HG03342 (cell line): ENCODE results near the gene MAEA.

Source experiments
- ATAC-seq: cut with Tn5 transposase; IDR thresholded peaks from one replicate; pipeline ENCODE4 v1.9.1; 2021; ENCODE audit warnings: mild to moderate bottlenecking, moderate library complexity; ENCODE audit not compliant: unreplicated experiment

MAEA gene

DNA sequence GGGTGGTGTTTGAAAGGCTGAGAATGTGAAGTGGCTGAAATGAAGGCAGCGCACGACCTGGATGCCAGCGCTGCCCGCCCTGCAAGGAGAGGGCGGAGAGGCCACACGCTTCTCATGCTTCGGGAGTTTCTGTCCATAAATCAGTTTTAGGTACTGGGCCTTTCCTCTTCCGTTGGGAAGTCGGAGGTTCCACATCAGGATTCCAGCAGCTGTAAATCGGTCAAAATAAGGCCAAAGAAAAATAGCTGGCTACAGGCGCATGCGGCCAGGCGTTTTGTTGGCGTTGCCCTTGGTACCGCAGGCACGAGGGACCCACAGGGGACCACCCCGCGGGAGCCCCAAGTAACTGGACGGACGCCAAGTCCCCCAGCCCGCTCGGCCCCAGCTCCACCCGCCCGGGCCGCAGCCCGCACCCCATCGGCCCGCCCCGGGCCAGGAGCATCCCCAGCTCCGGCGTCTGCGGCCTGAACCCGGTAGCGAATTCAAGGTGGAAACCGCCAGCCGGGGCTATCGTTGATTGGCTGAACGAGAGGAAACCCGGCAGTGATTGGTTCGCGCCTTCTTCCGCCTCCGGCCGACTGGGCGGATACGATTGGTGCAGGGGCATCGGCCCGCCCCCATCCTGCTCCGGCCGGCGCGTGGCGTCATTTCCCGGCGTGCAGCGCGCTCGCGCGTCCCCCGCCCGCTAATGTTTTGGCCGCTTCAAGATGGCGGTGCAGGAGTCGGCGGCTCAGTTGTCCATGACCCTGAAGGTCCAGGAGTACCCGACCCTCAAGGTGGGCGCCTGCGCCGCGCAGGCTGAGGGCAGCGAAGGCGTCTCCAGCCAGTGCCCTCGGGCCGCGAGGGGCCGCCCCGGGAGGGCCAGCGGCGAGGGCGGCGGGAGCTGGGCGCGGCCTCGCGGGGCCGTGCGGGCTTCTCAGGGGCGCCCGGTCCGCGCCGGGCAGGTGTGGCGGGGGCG, at the start of gene MAEA:
Gene MAEA, plus strand, starts transcription at position 685 of the 958 bp plus-strand sequence. Its CDS starts 23 bp downstream, at position 708.
- ATAC-seq: peak; percentile 95

- ATAC-seq: no peak
Measured at GRCh38 chr4:1239950-1240307, 49.8 kb upstream of the MAEA start.

DNA sequence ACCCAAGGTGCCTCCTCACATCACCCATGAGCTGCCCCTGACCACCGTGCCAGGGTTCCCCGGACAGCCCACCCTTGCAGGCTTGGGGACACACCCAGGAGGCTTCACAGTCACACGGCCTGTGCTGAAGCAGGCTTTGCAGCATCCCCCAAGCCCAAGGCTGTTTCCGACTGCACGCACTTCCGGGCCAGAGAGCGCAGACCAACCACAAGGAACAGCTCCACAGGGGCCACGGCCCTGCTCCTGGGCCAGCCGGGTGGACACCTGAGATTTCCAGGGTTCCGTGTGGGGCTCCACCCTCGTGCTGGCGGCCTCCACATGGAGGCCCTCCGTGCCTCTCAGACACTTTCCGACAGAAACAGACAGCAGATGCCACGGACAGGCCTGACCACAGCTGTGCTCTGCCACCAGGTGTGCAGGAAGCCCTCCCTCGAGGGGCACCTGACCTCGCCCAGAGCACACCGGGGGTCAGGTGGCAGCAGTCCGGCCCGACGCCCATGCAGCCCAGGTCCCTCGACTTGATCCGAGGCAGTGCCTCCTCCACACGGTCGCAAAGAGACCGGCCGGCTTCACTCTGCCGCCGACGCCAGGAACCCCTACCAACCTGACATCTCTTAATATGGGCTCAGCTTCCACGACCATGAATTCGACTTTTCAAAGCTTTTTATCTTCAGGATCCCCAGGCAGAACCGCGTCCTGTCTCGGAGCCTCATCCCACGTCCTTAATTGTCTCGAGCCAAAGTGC, 48.8 kb upstream of the MAEA start:
- no peak for ATAC-seq

DNA sequence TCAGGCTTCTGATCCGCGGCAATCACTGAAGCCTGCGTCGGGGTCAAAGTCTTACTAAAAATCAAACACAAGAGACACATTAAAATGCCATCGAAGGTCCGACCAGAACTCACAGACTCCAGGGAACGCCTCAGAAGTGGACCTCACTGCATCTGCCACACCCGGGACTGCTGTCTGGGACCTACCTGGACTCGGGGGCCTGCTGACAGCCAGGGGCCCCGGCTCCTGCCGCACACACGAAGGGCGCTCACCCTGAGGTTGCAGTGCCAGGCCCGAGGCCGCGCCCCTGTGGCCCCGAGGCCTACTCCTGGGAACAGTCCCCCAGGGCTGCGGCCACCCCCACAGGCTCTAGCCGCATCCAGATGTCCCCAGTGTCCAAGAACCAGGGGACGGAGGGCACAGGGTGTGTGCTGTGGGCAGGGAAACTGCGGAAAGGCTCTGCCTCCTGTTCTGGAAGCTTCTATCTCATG, 48.2 kb upstream of the MAEA start:
- no peak for ATAC-seq

GRCh38 chr4:1241936-1242505, 47.7 kb upstream of the MAEA start:
- ATAC-seq: no peak

- no peak for ATAC-seq
Measured at GRCh38 chr4:1242506-1243450, 46.9 kb upstream of the MAEA start.

DNA sequence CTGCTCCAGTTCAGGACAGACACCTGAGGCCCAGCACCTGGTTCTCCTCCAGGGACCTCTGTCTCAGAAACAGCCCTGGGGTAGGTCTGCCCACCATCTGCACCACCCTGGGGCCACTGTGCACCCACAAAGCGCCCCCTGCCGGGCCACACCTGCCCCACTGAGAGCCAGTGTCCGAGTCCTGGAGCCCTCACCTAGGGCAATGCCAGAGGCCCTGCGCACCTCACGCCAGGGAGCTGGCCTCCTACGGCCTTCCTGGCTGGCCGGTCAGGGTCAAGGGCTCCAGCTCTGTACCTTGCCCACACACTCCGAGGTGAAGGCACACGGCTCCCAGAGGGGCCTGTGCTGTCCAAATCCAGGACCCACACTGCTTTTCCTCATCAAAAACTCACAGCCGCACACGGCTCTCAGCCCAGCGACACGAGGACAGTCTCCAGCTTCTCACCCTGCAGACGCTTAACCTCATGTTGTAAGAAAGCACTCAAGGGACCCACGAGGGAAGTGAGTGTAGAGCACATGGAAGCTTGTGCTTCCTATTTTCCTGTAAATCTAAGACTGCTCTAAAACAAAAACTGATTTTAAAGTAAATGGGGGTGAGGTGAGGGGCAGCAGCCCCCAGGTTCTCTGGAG, 46.1 kb upstream of the MAEA start:
- ATAC-seq: no peak

GRCh38 chr4:1244081-1244977, 45.4 kb upstream of the MAEA start:
- no peak for ATAC-seq

GRCh38 chr4:1244978-1245471, 44.7 kb upstream of the MAEA start:
- ATAC-seq: no peak

- ATAC-seq: no peak
Measured at GRCh38 chr4:1245481-1246051, 44.1 kb upstream of the MAEA start.

DNA sequence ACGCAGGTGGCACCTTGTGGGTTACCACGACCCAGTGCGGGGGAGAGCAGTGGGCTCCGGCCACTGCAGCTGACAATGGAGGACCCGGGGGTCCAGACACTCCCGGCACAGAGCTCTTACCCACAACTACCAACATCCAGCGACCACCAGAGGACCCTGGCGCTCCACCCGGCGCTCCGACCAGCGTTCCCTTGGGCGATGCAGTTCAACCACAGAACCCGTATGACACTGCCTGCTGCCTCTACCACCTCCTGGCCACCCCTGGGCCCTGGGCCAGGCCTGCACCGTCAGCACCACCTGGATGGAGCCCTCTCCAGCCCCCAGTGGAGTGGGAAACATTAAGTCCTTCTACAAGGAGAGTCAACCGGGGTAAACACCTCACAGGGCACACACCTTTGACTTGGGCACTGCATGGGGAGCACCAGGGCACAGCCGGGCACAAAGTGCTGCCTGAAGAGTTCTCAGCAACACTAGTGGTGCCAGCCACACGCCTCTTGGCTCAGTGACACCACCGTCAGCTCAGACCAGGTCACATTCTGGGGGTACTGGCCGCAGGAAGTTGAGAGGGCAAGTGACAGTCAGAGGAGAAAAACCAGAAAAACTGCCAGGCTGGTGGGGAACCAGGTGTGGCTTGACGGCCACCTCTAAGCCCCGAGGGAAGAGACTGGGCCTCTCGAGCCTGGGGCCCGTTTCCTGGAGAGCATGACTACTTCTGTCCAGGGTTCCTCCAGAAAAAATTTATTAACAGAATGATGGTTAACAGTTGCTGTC, 43.4 kb upstream of the MAEA start:
- ATAC-seq: no peak

- ATAC-seq: no peak
Measured at GRCh38 chr4:1246901-1247863, 42.5 kb upstream of the MAEA start.

DNA sequence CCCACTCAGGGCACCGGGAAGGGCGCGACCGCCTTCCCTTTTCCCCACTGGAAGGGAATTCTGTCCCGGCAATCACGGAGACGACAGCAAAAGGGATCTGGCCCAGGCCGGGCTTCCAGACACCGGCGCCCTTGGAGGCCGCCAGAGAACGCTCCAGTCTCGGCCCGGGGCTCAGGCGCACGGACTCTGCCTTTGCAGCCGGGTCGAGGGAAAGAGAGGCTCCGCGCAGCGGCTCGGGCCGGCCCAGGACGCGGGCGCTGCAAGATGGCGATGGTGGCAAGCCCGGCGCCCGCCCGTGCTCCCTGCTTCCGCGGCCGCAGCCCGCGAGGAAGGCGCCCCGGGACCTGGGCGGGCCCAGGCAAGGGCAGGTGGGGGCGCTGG, 41.8 kb upstream of the MAEA start:
- ATAC-seq: peak; percentile 17

DNA sequence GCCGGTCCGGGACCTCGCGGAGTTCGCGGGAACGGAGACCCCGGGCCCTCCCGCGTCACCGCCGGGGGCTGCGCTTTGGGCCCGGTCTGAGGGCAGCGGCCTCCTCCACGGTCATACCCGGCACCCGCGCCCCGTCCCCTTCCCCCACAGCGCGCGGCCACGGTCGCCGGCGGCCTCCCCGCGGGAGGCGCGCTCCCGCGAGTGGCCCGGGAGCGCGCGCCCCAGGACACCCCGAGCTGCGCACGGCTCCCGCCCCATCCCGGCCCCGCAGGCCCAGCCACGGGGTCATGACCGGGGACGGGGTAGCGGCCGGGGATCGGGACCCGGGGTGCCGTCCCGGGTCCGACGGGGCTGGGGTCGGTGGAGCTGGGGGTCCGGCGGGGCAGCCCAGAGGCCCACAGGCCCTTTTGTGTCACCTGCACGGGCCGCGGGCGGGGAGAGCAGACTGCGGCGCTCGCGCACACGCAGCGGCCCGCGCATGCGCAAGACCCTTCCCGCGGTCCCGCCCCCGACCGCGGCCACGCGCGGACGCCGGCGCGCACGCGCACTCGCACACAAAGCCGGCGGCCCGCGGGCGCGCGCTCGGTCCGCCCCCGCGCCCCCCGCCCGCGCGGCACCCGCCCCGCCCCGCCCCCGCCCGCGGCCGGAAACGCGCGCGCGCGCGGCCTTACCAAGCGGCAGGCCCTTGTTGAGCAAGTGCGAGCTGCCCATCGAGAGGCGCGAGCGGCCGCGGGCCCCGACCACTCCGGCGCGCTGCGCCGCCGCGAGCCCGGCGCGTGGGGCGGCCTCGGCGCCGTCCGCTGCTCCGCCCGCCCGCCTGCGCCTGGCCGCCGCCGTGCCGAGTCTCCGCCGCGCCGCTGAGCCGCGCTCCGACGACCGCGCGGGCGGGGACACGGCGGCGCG, 41.2 kb upstream of the MAEA start, which contains the start of gene CTBP1:
Gene CTBP1, minus strand, starts transcription at position 886 of the 903 bp plus-strand sequence. CDS start 7,799 bp downstream, outside the sequence.
- ATAC-seq: peak; percentile 41

DNA sequence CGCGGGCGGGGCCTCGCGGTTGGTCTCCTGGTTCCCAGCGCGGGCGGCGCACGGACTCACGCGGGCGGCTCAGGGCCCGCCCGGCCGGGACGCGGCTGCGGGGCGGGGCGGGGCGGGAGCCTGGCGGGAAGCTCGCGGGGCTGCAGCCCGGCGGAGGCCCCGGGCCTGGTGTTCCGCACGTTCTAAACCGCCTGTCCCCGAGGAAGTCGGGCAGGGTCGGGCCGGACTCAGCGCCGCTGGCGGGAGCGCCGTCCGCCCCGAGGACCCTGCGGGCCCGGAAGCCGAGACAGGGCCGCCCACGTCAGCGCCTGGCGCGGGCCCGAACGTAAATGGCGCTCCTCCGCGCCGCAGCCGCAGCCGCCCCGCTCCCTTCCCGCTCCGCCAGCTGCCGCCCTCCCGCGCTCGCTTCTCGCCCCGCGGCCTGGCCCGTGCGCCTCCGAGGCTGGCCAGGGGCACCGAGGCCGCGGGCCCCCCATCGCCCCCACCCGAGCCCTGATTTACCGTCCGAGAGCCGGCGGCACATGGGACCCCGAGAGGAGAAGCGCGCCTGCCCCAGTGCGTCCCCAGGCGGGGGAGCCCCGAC, 40.5 kb upstream of the MAEA start:
- peak; percentile 51 for ATAC-seq
